Breast epithelium (tissue), 4 donors: ENCODE data around the gene ZNF20. TPM values are rescaled to one million over a fixed set of nuclear protein-coding genes. Genes with fewer than 3 reads are reported as not detected.
"Not testable (repeated sequence)": the region's sequence is repeated elsewhere in the genome, so short reads cannot be mapped to it uniquely, and the experiment has no call there.

Experiments
- DNase-seq, 2 donors: peaks; one replicate each; pipeline ENCODE4 v3.0.0-alpha.2; 2019; ENCODE audit warnings: low spot score in 2 of 2
- H3K27ac ChIP-seq, 2 donors: fragments of 200-600 bp; sonication (generic) in 1 of 2; one replicate each; pipeline ENCODE4 v1.5.1; 2016 to 2019; ENCODE audit warnings: mild to moderate bottlenecking in 1 of 2
- H3K27me3 ChIP-seq, 2 donors: fragments of 200-600 bp; sonication (generic) in 1 of 2; one replicate each; pipeline versions ENCODE4 v1.5.1 to v1.6.0; 2017 to 2019; ENCODE audit warnings: control low read depth in 1 of 2, mild to moderate bottlenecking in 1 of 2
- H3K36me3 ChIP-seq: fragments of 200-600 bp; one replicate; pipeline ENCODE4 v1.5.1; 2019
- H3K4me1 ChIP-seq, 2 donors: fragments of 200-600 bp; sonication (generic); one replicate each; pipeline ENCODE4 v1.5.1; 2016 to 2019; ENCODE audit warnings: control low read depth in 1 of 2
- H3K4me3 ChIP-seq, 3 donors: fragments of 200-600 bp; sonication (generic); 1 replicate in 2 of 3; 2 replicates in 1 of 3; pipeline ENCODE4 v1.5.1; 2016 to 2019; ENCODE audit warnings: mild to moderate bottlenecking in 3 of 3, moderate library complexity in 2 of 3
- H3K9me3 ChIP-seq, 2 donors: fragments of 200-600 bp; sonication (generic) in 1 of 2; one replicate each; pipeline ENCODE4 v1.5.1; 2016 to 2019; ENCODE audit warnings: control low read depth in 1 of 2
- CTCF ChIP-seq, 3 donors: fragments of 450-650 bp; IDR thresholded peaks; one replicate each; pipeline ENCODE4 v1.5.1; 2016 to 2017; ENCODE audit warnings: antibody characterized with exemption in 3 of 3, mild to moderate bottlenecking in 3 of 3, moderate library complexity in 3 of 3
- POLR2A ChIP-seq: fragments of 450-650 bp; IDR thresholded peaks from one replicate; pipeline ENCODE4 v1.6.1; 2016; ENCODE audit warnings: antibody characterized with exemption, mild to moderate bottlenecking, moderate library complexity
- POLR2AphosphoS5 ChIP-seq, 3 donors: sonication (generic); formaldehyde crosslinking; IDR thresholded peaks; one replicate each; pipeline ENCODE4 v1.6.1; 2017; ENCODE audit warnings: antibody characterized with exemption in 3 of 3
- intact Hi-C: fragments of 100-400 bp; cut with DNase I; formaldehyde crosslinking; loops from one replicate; pipeline ENCODE4 v1.15.1; 2023; ENCODE audit warnings: low total_unique reads
- total RNA-seq, 3 donors: library from RNA; depleted of rRNA; stranded (reverse); fragments of >200 nt; gene quantifications; one replicate each; pipeline ENCODE4 v1.1.0, GENCODE V29; 2016

Gene ZNF20
- total RNA-seq, 3 donors from 2014 or later, result 1.4 to 8.2 (median 4.6) TPM

- Histone ChIP-seq H3K27ac (no peak overlapping the region), H3K4me1 (no peaks in the 10 kb centered on the region), H3K9me3 (peaks cover 12 to 21% of the 10 kb centered on the region in 2 donors), H3K36me3 (no peaks in the 10 kb centered on the region), H3K27me3 (no peaks in the 10 kb centered on the region), H3K4me3 (no peak overlapping the region)
- DNase-seq, result no peak
- intact Hi-C loops, result loop anchor here (5.0 kb wide), 1 partner anchor 965 kb away; no protein-coding TSS in a partner anchor
- TF ChIP-seq POLR2AphosphoS5 (IDR thresholded peaks at IDR 0.05), result no peak
- no peak for TF ChIP-seq POLR2A
- TF ChIP-seq CTCF (IDR thresholded peaks at IDR 0.05), result no peak
Observed at GRCh38 chr19:12112701-12113100, 27.4 kb downstream of the ZNF20 start.

DNA sequence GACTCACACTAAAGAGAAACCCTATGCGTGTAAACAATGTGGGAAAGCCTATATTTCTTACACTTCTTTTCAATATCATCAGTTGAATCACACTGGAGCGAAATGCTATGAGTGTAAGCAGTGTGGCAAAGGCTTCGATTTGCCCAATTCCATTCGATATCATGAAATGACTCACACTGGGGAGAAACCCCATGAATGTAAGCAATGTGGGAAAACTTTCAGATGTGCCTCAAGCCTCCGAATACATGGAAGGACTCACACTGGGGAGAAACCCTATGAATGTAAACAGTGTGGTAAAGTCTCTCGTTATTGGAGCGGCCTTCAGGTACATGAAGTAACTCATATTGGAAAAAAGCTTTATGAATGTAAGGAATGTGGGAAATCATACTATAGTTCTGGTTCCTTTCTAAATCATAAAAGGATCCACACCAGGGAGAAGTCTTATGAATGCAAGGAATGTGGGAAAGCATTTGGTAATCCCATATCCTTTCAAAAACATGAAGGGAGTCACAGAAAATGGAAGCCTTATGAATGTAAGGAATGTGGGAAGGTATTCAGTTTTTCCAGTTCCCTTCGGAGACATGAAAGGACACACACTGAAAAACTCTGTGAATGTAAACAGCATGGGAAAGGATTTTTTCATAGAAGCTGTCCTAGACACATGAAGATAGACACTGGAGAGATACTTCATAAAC, 28.1 kb downstream of the ZNF20 start:
- Histone ChIP-seq H3K27ac (no peak overlapping the region), H3K4me3 (no peak overlapping the region), H3K4me1 (no peaks in the 10 kb centered on the region), H3K9me3 (peaks cover 12 to 21% of the 10 kb centered on the region in 2 donors), H3K36me3 (no peaks in the 10 kb centered on the region), H3K27me3 (no peaks in the 10 kb centered on the region)
- TF ChIP-seq POLR2AphosphoS5 (IDR thresholded peaks at IDR 0.05) (no peak), CTCF (IDR thresholded peaks at IDR 0.05) (no peak), POLR2A (no peak)
- intact Hi-C loops, result loop anchor here (5.0 kb wide), 1 partner anchor 965 kb away; no protein-coding TSS in a partner anchor
- no peak for DNase-seq

DNA sequence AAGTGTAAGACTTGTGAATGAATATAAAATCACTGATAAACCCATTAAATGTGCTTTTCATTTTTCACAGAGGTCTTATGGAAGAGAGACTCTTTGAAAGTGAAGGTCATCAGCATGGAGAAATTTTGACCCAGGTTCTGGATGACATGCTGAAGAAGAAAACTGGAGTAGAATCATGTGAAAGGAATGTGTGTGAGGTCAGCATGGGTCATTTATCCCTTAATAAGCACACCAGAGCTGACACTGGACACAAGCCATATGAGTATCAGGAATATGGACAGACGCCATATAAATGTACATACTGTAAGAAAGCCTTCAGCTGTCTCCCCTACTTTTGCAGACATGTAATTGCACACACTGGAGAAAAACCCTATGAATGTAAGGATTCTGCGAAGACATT, 29.0 kb downstream of the ZNF20 start:
- no peak for TF ChIP-seq CTCF (IDR thresholded peaks at IDR 0.05)
- no peak for TF ChIP-seq POLR2A
- TF ChIP-seq POLR2AphosphoS5 (IDR thresholded peaks at IDR 0.05), result no peak
- no peak for DNase-seq
- no peaks in the 10 kb centered on the region for H3K27me3 ChIP-seq
- H3K4me3 ChIP-seq, result no peak overlapping the region
- H3K9me3 ChIP-seq, result peaks cover 19 to 21% of the 10 kb centered on the region in 2 donors
- H3K36me3 ChIP-seq, result no peaks in the 10 kb centered on the region
- intact Hi-C loops, result loop anchor here (5.0 kb wide), 1 partner anchor 964 kb away; no protein-coding TSS in a partner anchor
- H3K4me1 ChIP-seq, result no peaks in the 10 kb centered on the region
- H3K27ac ChIP-seq, result no peak overlapping the region

DNA sequence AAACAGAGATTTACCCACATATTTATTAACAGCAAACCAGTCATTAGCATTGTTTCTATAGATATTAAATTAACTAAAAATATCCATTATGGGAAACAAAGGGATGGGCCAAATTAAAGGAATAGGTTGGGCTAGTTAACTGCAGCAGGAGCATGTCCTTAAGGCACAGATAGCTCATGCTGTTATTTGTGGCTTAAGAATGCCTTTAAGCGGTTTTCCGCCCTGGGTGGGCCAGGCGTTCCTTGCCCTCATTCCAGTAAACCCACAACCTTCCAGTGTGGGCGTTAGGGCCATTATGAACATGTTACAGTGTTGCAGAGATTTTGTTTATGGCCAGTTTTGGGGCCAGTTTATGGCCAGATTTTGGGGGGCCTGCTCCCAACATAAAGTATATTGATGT, 36.2 kb downstream of the ZNF20 start:
- DNase-seq, H3K4me1 ChIP-seq, H3K36me3 ChIP-seq, intact Hi-C loops, H3K27me3 ChIP-seq, H3K27ac ChIP-seq, H3K4me3 ChIP-seq: not testable (repeated sequence)
- H3K9me3 ChIP-seq, result peaks cover 0 to 31% of the 10 kb centered on the region in 2 donors

DNA sequence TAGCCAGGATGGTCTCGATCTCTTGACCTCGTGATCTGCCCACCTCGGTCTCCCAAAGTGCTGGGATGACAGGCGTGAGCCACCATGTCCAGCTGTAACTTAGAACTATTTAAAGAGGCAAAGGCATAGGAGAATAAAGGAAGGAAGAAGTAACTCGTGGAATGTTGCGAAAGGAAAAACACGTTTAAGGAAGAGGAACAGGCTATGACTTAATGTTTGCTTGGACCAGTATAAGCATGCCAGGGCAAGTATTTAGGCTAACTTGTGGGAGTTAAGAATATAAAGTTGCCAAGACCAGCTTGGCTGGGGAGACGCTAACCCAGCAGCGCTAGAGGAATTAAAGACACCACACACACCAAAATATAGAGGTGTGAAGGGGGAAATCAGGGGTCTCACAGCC, 42.1 kb downstream of the ZNF20 start:
- no peaks in the 10 kb centered on the region for H3K27me3 ChIP-seq

More for the DNA sequence above, 42.1 kb downstream of the ZNF20 start:
- intact Hi-C loops, result no loop called here
- no peak for DNase-seq
- peaks cover 5 to 9% of the 10 kb centered on the region in 2 donors for H3K9me3 ChIP-seq
- no peak overlapping the region for H3K27ac ChIP-seq
- TF ChIP-seq CTCF (IDR thresholded peaks at IDR 0.05) (no peak), POLR2A (no peak), POLR2AphosphoS5 (IDR thresholded peaks at IDR 0.05) (no peak)
- no peaks in the 10 kb centered on the region for H3K4me1 ChIP-seq
- H3K36me3 ChIP-seq, result no peaks in the 10 kb centered on the region
- H3K4me3 ChIP-seq, result no peak overlapping the region
